WTC11 (cell line): ENCODE data around the gene DPCD. TPM values are rescaled to one million over a fixed set of nuclear protein-coding genes. Genes with fewer than 3 reads are reported as not detected.
A peak's percentile ranks its signal among the peaks of the same experiment; 100 is the strongest.

Experiments
- ATAC-seq: fragments of 200-7000 bp; cut with Tn5 transposase; 2 replicates; pipeline ENCODE4 v1.10.0; 2021; ENCODE audit warnings: mild to moderate bottlenecking, moderate library complexity
- CTCF ChIA-PET: fragments of 300-600 bp; sonication (Branson Sonifier 250); formaldehyde crosslinking; loops from one replicate; lab custom pipeline; 2021; ENCODE audit warnings: antibody characterized with exemption; lab: Charles Lee
- POLR2A ChIA-PET: fragments of 350-600 bp; sonication (Branson Sonifier 250); formaldehyde crosslinking; loops from one replicate; lab custom pipeline; 2021; ENCODE audit warnings: antibody characterized with exemption; lab: Charles Lee
- DNase-seq: peaks from one replicate; pipeline ENCODE4 v3.0.0; 2021; ENCODE audit warnings: low spot score
- H3K27ac Mint-ChIP-seq: 2 replicates; pipeline ENCODE4 v1.8.0; 2021; ENCODE audit warnings: mixed read lengths
- H3K27me3 Mint-ChIP-seq: 2 replicates; pipeline ENCODE4 v1.8.0; 2021; ENCODE audit warnings: low read depth, mild to moderate bottlenecking, moderate library complexity, mixed read lengths
- H3K36me3 Mint-ChIP-seq: 2 replicates; pipeline ENCODE4 v1.8.0; 2021; ENCODE audit warnings: mixed read lengths
- H3K4me1 Mint-ChIP-seq: 2 replicates; pipeline ENCODE4 v1.8.0; 2022; ENCODE audit warnings: mixed read lengths
- H3K4me3 Mint-ChIP-seq: 2 replicates; pipeline ENCODE4 v1.8.0; 2021; ENCODE audit warnings: mild to moderate bottlenecking, moderate library complexity, mixed read lengths
- H3K9me3 Mint-ChIP-seq: 2 replicates; pipeline ENCODE4 v1.8.0; 2021; ENCODE audit warnings: mixed read lengths
- ATF6 ChIP-seq: sonication (generic); formaldehyde crosslinking; IDR thresholded peaks from 2 replicates; pipeline ENCODE4 v1.8.1; 2023; ENCODE audit warnings: mild to moderate bottlenecking, missing genetic modification reagents
- ERG ChIP-seq: fragments of 250-450 bp; sonication (Bioruptor Pico); IDR thresholded peaks from 2 replicates; pipeline ENCODE4 v1.8.0; 2021; ENCODE audit warnings: mild to moderate bottlenecking
- ESRRA ChIP-seq: sonication (generic); formaldehyde crosslinking; IDR thresholded peaks from 2 replicates; pipeline ENCODE4 v1.8.1; 2022; ENCODE audit warnings: mild to moderate bottlenecking, missing genetic modification reagents, borderline replicate concordance
- GABPB1 ChIP-seq: sonication (generic); formaldehyde crosslinking; IDR thresholded peaks from 2 replicates; pipeline ENCODE4 v1.8.1; 2023; ENCODE audit warnings: mild to moderate bottlenecking, missing genetic modification reagents
- GRHL2 ChIP-seq: fragments of 250-450 bp; sonication (Bioruptor Pico); IDR thresholded peaks from 2 replicates; pipeline ENCODE4 v1.8.0; 2022; ENCODE audit warnings: mild to moderate bottlenecking, moderate library complexity; ENCODE audit not compliant: insufficient replicate concordance, severe bottlenecking
- GTF2I ChIP-seq: fragments of 250-450 bp; sonication (Bioruptor Pico); conservative IDR thresholded peaks from 2 replicates; pipeline ENCODE4 v1.4.0; 2021; ENCODE audit warnings: mild to moderate bottlenecking
- HMGA2 ChIP-seq: fragments of 250-450 bp; sonication (Bioruptor Pico); IDR thresholded peaks from 2 replicates; pipeline ENCODE4 v1.4.0; 2021; ENCODE audit warnings: mild to moderate bottlenecking, moderate library complexity
- IRF2 ChIP-seq: sonication (generic); formaldehyde crosslinking; IDR thresholded peaks from 2 replicates; pipeline ENCODE4 v1.8.0; 2022; ENCODE audit warnings: low read depth, missing genetic modification reagents, borderline replicate concordance
- JAZF1 ChIP-seq: fragments of 250-450 bp; sonication (Bioruptor Pico); IDR thresholded peaks from 2 replicates; pipeline ENCODE4 v1.9.0; 2021; ENCODE audit warnings: moderate library complexity, mild to moderate bottlenecking, inconsistent platforms
- MAX ChIP-seq: sonication (generic); formaldehyde crosslinking; IDR thresholded peaks from 2 replicates; pipeline ENCODE4 v1.8.0; 2022; ENCODE audit warnings: mild to moderate bottlenecking, missing genetic modification reagents
- MYBL2 ChIP-seq: sonication (generic); formaldehyde crosslinking; IDR thresholded peaks from 2 replicates; pipeline ENCODE4 v1.8.1; 2023; ENCODE audit warnings: mild to moderate bottlenecking, moderate library complexity, missing genetic modification reagents
- NR3C1 ChIP-seq: sonication (generic); formaldehyde crosslinking; conservative IDR thresholded peaks from 2 replicates; pipeline ENCODE4 v1.8.1; 2023; ENCODE audit warnings: low read depth, mild to moderate bottlenecking, missing genetic modification reagents
- OVOL2 ChIP-seq: fragments of 250-450 bp; sonication (Bioruptor Pico); IDR thresholded peaks from 2 replicates; pipeline ENCODE4 v1.9.0; 2021; ENCODE audit warnings: mild to moderate bottlenecking, borderline replicate concordance
- SOX15 ChIP-seq: fragments of 250-450 bp; sonication (Bioruptor Pico); IDR thresholded peaks from 2 replicates; pipeline ENCODE4 v1.9.0; 2021; ENCODE audit warnings: mild to moderate bottlenecking
- STAT6 ChIP-seq: sonication (generic); formaldehyde crosslinking; conservative IDR thresholded peaks from 2 replicates; pipeline ENCODE4 v1.8.1; 2023; ENCODE audit warnings: mild to moderate bottlenecking, low read depth, missing genetic modification reagents, moderate library complexity
- TEAD1 ChIP-seq: sonication (generic); formaldehyde crosslinking; IDR thresholded peaks from 2 replicates; pipeline ENCODE4 v1.8.0; 2022; ENCODE audit warnings: mild to moderate bottlenecking, missing genetic modification reagents
- TEAD4 ChIP-seq: sonication (generic); formaldehyde crosslinking; IDR thresholded peaks from 2 replicates; pipeline ENCODE4 v1.8.0; 2022; ENCODE audit warnings: mild to moderate bottlenecking, missing genetic modification reagents
- USF2 ChIP-seq: sonication (generic); formaldehyde crosslinking; IDR thresholded peaks from 2 replicates; pipeline ENCODE4 v1.8.1; 2023; ENCODE audit warnings: mild to moderate bottlenecking, missing genetic modification reagents, moderate library complexity
- ZNF263 ChIP-seq: sonication (generic); formaldehyde crosslinking; IDR thresholded peaks from 2 replicates; pipeline ENCODE4 v1.8.1; 2022; ENCODE audit warnings: low read depth, mild to moderate bottlenecking, moderate library complexity, missing genetic modification reagents
- ZNF317 ChIP-seq: sonication (generic); formaldehyde crosslinking; IDR thresholded peaks from 2 replicates; pipeline ENCODE4 v1.8.1; 2023; ENCODE audit warnings: low read depth, mild to moderate bottlenecking, moderate library complexity, missing genetic modification reagents, borderline replicate concordance
- ZNF425 ChIP-seq: fragments of 250-450 bp; sonication (Bioruptor Pico); conservative IDR thresholded peaks from 2 replicates; pipeline ENCODE4 v1.9.0; 2021; ENCODE audit warnings: mild to moderate bottlenecking
- ZNF671 ChIP-seq: fragments of 250-450 bp; sonication (Bioruptor Pico); IDR thresholded peaks from 2 replicates; pipeline ENCODE4 v1.8.0; 2021; ENCODE audit warnings: mild to moderate bottlenecking
- total RNA-seq: library from RNA; stranded (reverse); gene quantifications from 3 replicates; pipeline ENCODE4 v1.2.3, GENCODE V29; 2021

The DPCD gene
- total RNA-seq, 1 experiment from 2014 or later = 21.8 TPM

- TF ChIP-seq ZNF317 (CRISPR knock-in tag) (no peak), NR3C1 (no peak), GRHL2 (CRISPR knock-in tag) (no peak), MAX (no peak), ZNF425 (no peak), OVOL2 (CRISPR knock-in tag) (no peak), ESRRA (no peak)
These were observed 51.2 kb downstream of the DPCD start (continued) for GRCh38 chr10:101639141-101639900.

GRCh38 chr10:101643546-101643945 is 55.4 kb downstream of the DPCD start:
- H3K27ac Mint-ChIP-seq = peak overlapping the region; percentile 93
- TF ChIP-seq SOX15 (CRISPR knock-in tag) (no peak), GRHL2 (CRISPR knock-in tag) (no peak), TEAD4 (CRISPR knock-in tag) (no peak), GABPB1 (CRISPR knock-in tag) (no peak), ZNF671 (CRISPR knock-in tag) (no peak), GTF2I (CRISPR knock-in tag) (no peak), TEAD1 (CRISPR knock-in tag) (no peak), ZNF317 (CRISPR knock-in tag) (no peak), MYBL2 (CRISPR knock-in tag) (no peak), STAT6 (no peak), ERG (CRISPR knock-in tag) (no peak), JAZF1 (CRISPR knock-in tag) (no peak), USF2 (no peak), IRF2 (CRISPR knock-in tag) (no peak), ATF6 (CRISPR knock-in tag) (no peak), HMGA2 (CRISPR knock-in tag) (no peak), ZNF263 (CRISPR knock-in tag) (no peak)
- TF ChIP-seq, all 79 proteins: peak for 0
- H3K9me3 Mint-ChIP-seq = no peaks in the 10 kb centered on the region
- H3K4me3 Mint-ChIP-seq = peak overlapping the region; percentile 11; the same call in 1 of the 2 replicates
- POLR2A ChIA-PET = interaction anchor here (0.5 to 0.8 kb wide), 2 partner anchors 9 to 25 kb away, joined by 3 read pairs; no protein-coding TSS in a partner anchor
- H3K4me1 Mint-ChIP-seq = peaks cover 40% of the 10 kb centered on the region
- no peak for DNase-seq
- no peaks in the 10 kb centered on the region for H3K27me3 Mint-ChIP-seq
- CTCF ChIA-PET = interaction anchor here (1.2 to 3.8 kb wide), 5 partner anchors 26 to 137 kb away, joined by 3 to 19 read pairs (median 11); no protein-coding TSS in a partner anchor
- H3K36me3 Mint-ChIP-seq = peaks cover 19% of the 10 kb centered on the region; the same call in 1 of the 2 replicates
- peak; percentile 43 for ATAC-seq
